ENCODE measurements around the gene ADK.
"Not testable (repeated sequence)": the region's sequence is repeated elsewhere in the genome, so short reads cannot be mapped to it uniquely, and the experiment has no call there.

The ADK gene

DNA sequence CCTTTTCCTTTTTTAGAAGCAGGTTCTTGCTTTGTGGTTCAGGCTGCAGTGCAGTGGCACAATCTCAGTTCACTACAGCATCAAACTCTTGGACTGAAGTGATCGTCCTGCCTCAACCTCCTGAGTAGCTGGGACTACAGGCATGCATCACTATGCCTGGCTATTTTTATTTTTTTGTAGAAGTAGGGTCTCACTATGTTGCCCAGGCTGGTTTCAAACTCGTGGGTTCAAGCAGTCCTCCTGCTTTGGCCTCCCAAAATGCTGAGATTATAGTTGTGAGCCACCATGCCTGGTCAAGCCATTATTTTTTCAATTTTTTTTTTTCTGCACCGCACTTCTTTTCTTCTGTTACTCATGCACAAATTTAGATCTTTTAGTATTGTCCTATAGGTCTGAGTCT is 154.7 kb downstream of the ADK start:
- DNase-seq (ENCODE audit: low read depth) = no peak

DNA sequence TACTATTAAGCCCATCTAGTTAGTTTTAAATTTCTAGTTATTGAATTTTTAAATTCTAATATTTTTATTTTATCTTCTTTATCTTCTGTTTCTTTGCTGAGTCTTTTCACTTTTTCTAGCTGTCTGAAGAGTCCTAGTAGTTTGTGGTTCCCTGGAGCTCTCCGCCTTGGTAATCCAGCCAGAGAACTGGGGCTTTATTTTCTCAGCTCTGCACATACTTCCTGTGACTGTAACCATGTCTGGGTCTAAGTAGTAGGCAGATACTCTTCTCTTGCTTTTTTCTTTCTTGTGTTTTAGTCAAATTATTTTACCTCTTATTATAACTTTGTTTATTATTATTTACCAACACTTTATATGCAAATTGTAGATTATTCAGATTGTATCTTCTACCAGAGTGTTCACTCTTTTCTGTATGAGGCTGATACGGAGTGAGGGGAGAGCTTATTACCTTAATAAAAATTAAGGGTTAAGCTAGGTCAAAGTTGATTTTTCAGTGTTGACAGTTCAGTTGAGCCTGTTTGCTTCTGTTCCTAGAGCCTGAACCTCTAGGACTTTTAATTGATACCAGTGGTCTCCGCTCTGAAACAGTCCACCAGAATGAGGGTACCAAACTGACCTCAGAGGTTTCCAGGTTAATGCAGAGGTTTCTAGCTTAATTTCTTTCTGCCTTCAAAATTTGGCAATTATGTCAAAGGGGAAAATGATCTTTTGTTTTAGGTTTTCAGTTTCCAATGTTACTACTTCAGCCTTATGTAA is 155.4 kb downstream of the ADK start:
- no peak for DNase-seq (ENCODE audit: low read depth)

DNA sequence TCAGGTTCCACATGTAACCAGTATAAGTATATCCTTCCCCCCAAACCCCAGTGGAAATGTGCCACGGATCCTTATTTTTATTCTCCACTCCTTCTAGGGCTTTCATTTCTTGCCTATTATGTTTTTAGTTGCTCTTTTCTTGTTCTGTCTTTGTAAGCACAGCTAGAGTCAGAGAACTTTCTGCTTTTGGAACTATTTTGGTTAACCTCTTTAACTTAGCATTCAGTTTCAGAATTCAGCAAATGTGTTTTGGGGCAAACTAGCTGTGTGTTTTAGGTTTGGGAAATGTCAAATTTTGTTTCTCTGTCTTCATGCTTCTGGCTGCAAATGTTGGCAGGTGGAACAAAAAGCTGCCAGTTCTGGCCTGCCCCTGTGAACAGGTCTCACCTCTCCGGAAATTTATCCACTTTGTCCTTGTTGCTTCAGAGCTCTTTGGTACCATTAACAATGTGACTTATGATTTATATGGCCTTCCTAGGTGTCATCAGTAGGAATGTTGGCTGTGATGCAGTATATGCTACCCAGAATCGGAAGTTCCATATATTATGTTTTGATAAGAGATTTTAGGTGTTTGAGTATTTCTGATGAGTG is 156.1 kb downstream of the ADK start:
- DNase-seq (ENCODE audit: low read depth) = no peak

GRCh38 chr10:74310652-74311257 is 159.7 kb downstream of the ADK start:
- no peak for DNase-seq (ENCODE audit: low read depth)

- DNase-seq (ENCODE audit: low read depth) = no peak
These were observed 163.1 kb downstream of the ADK start for GRCh38 chr10:74314166-74314565.

- no peak for DNase-seq (ENCODE audit: low read depth)
These were observed 169.0 kb downstream of the ADK start for GRCh38 chr10:74320026-74320425.

- no peak for DNase-seq (ENCODE audit: low read depth)
These were observed 169.7 kb downstream of the ADK start for GRCh38 chr10:74320717-74321116.

GRCh38 chr10:74322141-74322540 is 171.1 kb downstream of the ADK start:
- no peak for DNase-seq (ENCODE audit: low read depth)

GRCh38 chr10:74322565-74322964 is 171.5 kb downstream of the ADK start:
- no peak for DNase-seq (ENCODE audit: low read depth)

DNA sequence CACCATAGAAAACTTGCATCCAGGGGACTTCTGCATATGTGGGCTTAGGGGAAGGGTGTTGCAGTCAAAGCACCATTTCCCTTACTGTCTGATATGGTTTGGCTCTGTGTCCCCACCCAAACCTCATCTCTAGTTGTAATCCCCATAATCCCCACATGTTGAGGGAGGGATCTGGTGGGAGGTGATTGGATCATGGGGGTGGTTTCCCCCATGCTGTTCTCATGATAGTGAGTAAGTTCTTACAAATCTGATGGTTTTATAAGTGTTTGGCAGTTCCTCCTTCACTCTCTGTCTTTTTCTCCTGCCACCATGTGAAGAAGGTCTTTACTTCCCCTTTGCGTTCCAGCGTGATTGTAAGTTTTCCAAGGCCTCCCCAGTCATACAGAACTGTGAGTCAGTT is 177.4 kb downstream of the ADK start:
- DNase-seq (ENCODE audit: low read depth) = no peak

DNA sequence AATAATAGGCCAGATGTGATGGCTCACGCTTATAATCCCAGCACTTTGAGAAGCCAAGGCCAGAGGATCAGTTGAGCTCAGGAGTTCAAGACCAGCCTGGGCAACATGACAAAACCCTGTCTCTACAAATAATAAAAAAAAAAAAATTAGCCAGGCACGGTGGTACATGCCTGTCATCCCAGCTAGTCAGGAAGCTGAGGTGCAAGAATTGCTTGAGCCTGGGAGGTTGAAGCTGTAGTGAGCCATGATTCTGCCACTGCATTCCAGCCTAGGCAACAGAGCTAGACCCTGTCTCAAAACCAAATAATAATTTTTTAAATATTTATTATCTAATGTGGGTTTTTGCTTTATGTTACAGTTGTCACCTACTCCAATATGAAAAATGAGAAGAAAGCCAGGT is 178.9 kb downstream of the ADK start:
- no peak for DNase-seq (ENCODE audit: low read depth)

DNA sequence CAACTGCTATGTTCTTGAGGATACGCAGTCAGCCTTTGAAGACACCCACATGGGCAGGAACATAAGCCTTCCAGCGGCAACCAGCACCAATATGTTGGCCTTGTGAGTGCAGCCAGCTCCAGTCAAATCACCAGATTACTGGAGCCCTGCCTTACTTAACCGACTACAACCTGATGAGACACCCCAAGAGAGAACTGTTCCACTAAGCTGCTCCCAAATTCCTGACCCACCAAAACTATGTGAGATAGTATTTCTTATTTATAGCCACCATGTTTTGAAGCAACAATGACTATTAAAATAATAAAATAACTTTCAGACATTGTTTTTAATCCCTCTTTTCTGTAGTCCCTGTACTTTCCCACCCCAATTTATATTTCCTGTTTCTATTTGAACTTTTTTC is 179.6 kb downstream of the ADK start:
- DNase-seq (ENCODE audit: low read depth) = no peak

DNA sequence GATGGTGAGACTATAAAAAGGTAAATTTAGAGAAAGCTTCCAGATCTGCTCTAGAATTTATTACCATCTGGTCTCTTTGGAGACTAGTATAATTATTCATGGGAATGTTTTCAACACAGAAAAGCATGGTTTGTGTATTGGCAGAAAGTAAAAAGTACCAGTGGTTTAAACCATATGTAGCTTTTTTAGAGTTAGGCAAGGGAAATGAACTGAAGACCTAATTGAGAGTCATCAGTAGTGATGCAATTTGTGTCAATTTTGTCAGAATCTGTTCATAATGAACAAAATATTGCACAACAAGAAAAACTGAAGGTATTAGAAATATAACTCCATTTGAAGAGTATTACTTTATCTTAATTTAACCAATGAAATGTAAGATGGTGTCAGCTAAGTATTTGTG is 181.4 kb downstream of the ADK start:
- DNase-seq (ENCODE audit: low read depth) = peak; percentile 23

DNA sequence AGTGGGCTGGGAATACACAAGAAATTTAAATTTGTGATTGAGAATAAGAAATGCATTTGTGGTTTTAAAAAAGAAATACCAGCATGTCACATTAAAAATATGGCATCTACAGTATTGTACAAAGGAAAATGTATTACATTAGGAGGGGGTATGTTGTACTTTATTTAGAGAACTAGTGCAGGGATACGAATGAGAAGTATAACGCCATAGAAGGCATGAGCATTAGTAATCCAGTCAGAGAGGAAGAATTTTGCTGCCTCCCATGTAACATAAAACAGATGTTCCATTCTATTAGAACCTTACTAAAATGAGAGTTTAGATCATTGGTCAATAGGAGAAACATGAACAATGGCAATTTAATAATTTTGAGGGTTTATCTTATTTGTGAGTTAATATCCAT is 182.2 kb downstream of the ADK start:
- DNase-seq (ENCODE audit: low read depth) = peak; percentile 42

GRCh38 chr10:74334221-74334620 is 183.2 kb downstream of the ADK start:
- DNase-seq (ENCODE audit: low read depth) = no peak

DNA sequence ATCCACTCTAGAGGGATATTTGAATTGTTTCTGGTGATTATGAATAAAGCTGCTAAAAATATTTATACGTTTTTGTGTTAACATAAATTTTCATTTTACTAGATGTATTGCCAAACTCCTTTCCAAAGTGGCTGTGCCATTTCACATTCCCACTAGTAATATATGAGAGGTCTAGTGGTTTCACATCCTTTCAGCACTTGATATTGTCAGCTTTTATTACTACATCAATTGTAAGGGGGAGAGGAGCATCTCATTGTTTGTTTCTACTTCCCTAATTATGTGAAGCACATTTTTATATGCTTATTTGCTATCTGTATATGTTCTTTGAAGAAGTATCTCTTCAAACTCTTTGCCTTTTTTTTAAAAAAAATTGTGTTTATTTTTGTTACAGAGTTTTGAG is 184.5 kb downstream of the ADK start:
- DNase-seq (ENCODE audit: low read depth) = no peak

DNA sequence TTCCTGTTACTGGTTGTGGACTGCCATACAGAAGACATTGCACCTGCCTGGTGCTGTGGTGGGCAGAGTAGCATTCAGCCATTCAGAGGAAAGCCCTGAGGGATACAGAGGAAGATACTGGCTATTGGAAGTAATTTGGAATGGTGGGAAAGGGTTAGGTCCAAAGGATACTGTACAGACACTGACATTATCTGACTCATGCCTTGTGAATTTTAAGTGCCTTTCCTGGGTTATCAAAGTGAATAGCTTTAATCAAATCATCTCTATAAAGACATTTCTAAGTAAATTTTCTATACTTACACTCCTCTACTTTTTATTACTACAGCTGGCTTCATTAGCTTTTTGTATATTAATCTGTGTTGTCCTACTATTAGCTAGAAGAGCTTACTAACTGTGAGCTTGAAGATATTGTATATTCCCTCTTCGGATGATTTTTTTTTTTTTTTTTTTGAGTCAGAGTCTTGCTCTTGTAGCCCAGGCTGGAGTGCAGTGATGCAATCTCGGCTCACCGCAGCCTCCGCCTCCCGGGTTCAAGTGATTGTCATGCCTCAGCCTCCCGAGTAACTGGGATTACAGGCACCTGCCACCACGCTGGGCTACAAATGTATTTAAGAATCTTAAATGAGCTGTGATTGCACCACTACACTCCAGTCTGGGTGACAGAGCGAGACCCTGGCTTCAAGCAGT is 186.5 kb downstream of the ADK start:
- no peak for DNase-seq (ENCODE audit: low read depth)

- DNase-seq (ENCODE audit: low read depth) = no peak
These were observed 192.0 kb downstream of the ADK start for GRCh38 chr10:74342991-74343390.

- no peak for DNase-seq (ENCODE audit: low read depth)
These were observed 192.8 kb downstream of the ADK start for GRCh38 chr10:74343804-74344203.

DNA sequence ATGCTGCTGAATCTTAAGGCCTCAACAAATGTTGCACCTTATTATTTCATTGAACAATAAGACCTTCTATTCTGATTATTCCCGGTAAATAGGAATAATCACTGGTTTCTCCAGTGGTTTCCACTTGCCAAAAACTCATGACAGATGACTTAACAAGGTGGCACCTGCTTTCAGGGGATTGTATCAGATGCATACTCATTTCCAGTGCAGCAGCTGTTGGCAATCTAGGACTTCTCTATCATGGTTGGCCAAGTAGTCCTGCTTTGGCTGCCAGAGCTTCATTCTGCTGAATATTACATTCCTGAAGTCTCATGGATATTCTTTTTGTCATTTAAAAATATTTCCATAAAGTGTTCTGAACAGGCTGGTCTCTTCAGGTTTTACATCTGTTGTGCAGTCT is 193.3 kb downstream of the ADK start:
- no peak for DNase-seq (ENCODE audit: low read depth)

GRCh38 chr10:74347522-74347921 is 196.5 kb downstream of the ADK start:
- DNase-seq (ENCODE audit: low read depth) = no peak

DNA sequence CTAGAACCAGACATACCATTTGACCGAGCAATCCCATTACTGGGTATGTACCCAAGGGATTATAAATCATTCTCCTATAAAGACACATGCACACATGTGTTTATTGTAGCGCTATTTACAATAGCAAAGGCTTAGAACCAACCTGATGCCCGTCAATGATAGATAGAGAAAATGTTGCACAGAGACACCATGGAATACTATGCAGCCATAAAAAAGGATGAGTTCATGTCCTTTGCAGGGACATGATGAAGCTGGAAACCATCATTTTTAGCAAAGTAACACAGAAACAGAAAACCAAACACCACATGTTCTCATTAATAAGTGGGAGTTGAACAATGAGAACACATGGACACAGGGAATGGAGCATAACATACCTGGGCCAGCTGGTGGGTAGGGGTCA is 202.0 kb downstream of the ADK start:
- not testable (repeated sequence) for DNase-seq (ENCODE audit: low read depth)

GRCh38 chr10:74361678-74362077 is 210.7 kb downstream of the ADK start:
- no peak for DNase-seq (ENCODE audit: low read depth)
